MM.1S (cell line): ENCODE results near the gene WNT3.

Experiments
- EZH2 ChIP-seq: fragments of 300-600 bp; sonication (generic); optimal IDR thresholded peaks from 2 replicates; pipeline ENCODE3; 2017; ENCODE audit warnings: low read depth, mild to moderate bottlenecking, antibody characterized with exemption, low read length, mixed read lengths
- TF ChIP-seq, protein P1 (sequence below): fragments of 300-600 bp; sonication (generic); IDR thresholded peaks from 2 replicates; pipeline ENCODE4 v1.5.1; 2016; ENCODE audit warnings: antibody characterized with exemption, low read length, mixed read lengths

DNA sequence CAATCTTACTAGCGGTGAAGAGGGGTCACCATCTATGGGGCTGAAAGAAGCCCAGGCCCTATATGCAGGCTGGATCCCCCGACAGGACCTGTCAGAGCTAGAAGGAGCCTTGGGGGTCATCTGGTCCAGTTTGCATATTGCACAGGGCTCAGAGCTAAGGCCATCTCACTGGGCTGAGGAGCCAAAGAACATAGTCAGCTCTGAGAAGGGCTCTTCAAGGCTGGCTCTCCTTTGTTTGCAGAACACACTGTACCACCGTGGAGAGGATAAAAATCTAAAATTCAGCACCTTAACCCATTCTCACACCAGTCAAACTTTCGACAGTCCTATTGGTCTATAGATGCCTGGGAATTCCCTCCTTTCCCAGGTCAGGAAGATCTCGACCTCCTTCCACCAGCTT, 24.2 kb downstream of the WNT3 start:
- TF ChIP-seq, protein P1, sequence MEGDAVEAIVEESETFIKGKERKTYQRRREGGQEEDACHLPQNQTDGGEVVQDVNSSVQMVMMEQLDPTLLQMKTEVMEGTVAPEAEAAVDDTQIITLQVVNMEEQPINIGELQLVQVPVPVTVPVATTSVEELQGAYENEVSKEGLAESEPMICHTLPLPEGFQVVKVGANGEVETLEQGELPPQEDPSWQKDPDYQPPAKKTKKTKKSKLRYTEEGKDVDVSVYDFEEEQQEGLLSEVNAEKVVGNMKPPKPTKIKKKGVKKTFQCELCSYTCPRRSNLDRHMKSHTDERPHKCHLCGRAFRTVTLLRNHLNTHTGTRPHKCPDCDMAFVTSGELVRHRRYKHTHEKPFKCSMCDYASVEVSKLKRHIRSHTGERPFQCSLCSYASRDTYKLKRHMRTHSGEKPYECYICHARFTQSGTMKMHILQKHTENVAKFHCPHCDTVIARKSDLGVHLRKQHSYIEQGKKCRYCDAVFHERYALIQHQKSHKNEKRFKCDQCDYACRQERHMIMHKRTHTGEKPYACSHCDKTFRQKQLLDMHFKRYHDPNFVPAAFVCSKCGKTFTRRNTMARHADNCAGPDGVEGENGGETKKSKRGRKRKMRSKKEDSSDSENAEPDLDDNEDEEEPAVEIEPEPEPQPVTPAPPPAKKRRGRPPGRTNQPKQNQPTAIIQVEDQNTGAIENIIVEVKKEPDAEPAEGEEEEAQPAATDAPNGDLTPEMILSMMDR: no peak
- no peak for TF ChIP-seq EZH2
